ENCODE results near the gene NAV2. TPM values are rescaled to one million over a fixed set of nuclear protein-coding genes. Genes with fewer than 3 reads are reported as not detected.

The NAV2 gene
- total and polyA plus RNA-seq, 2 experiments from 2014 or later, result 26.0 to 45.0 TPM

DNA sequence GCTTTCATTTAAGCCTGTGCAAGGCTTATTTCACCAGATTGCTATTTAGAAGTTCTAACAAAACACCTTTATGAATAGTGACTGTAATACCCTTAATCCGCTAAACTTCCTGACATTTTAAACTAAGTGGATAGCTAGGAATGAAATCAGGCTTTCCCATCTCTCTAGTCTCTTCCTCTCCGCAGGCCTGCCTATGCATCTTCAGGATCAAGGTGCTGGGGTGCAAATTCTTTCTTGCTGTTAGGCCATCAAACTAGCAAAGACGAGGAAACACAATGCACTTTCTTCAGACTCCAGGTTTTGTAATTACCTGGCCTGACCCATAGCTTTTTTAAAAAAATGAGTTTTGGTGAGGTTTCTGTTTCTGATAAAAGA lies 298.2 kb downstream of the NAV2 start:
- Histone ChIP-seq H3F3A (replicated peaks; ENCODE audit: low read depth) (no peaks in the 10 kb centered on the region), H3K36me3 (ENCODE audit: insufficient read depth) (no peaks in the 10 kb centered on the region), H3K79me2 (replicated peaks; ENCODE audit: insufficient read depth) (no peaks in the 10 kb centered on the region; the same call in 1 of the 2 replicates), H4K20me1 (replicated peaks; ENCODE audit: insufficient read depth) (peaks cover 3% of the 10 kb centered on the region; the same call in 1 of the 2 replicates), H2AFZ (no peak overlapping the region), H3K4me3 (no peak overlapping the region), H3K27ac (ENCODE audit: low read depth) (no peak overlapping the region), H3K27me3 (ENCODE audit: insufficient read depth) (no peaks in the 10 kb centered on the region), H3K4me2 (no peak overlapping the region), H3K4me1 (ENCODE audit: insufficient read depth) (peaks cover 35% of the 10 kb centered on the region), H3K9me2 (ENCODE audit: insufficient read depth) (no peaks in the 10 kb centered on the region)
- no peak overlapping the region for H3K27ac Mint-ChIP-seq
- H3K4me3 Mint-ChIP-seq, result no peak overlapping the region
- H3K4me1 Mint-ChIP-seq, result peaks cover 22% of the 10 kb centered on the region
- DNase-seq (ENCODE audit: low spot score) (no peak), ATAC-seq (peak; percentile 44; the same call in 2 of the 3 replicates)
- peaks cover 7% of the 10 kb centered on the region for H3K27me3 Mint-ChIP-seq (ENCODE audit: insufficient read depth, low read depth, poor library complexity)
- H3K36me3 Mint-ChIP-seq (ENCODE audit: low read depth), result 0 out of 3 replicates have a peak, but pooled peaks cover 6% of the 10 kb centered on the region
- no peaks in the 10 kb centered on the region for H3K9me3 Mint-ChIP-seq
- TF ChIP-seq JUNB (IDR thresholded peaks at IDR 0.05; ENCODE audit: unreplicated experiment) (no peak), EZH2phosphoT487 (IDR thresholded peaks at IDR 0.05; ENCODE audit: unreplicated experiment) (no peak), NANOG (IDR thresholded peaks at IDR 0.05; ENCODE audit: borderline replicate concordance) (no peak), STAT1 (IDR thresholded peaks at IDR 0.05; ENCODE audit: unreplicated experiment) (no peak), CREB1 (CRISPR knock-in tag; IDR thresholded peaks at IDR 0.05; ENCODE audit: low read depth) (no peak)
- TF ChIP-seq, protein P1, sequence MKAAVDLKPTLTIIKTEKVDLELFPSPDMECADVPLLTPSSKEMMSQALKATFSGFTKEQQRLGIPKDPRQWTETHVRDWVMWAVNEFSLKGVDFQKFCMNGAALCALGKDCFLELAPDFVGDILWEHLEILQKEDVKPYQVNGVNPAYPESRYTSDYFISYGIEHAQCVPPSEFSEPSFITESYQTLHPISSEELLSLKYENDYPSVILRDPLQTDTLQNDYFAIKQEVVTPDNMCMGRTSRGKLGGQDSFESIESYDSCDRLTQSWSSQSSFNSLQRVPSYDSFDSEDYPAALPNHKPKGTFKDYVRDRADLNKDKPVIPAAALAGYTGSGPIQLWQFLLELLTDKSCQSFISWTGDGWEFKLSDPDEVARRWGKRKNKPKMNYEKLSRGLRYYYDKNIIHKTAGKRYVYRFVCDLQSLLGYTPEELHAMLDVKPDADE (IDR thresholded peaks at IDR 0.05), result no peak

DNA sequence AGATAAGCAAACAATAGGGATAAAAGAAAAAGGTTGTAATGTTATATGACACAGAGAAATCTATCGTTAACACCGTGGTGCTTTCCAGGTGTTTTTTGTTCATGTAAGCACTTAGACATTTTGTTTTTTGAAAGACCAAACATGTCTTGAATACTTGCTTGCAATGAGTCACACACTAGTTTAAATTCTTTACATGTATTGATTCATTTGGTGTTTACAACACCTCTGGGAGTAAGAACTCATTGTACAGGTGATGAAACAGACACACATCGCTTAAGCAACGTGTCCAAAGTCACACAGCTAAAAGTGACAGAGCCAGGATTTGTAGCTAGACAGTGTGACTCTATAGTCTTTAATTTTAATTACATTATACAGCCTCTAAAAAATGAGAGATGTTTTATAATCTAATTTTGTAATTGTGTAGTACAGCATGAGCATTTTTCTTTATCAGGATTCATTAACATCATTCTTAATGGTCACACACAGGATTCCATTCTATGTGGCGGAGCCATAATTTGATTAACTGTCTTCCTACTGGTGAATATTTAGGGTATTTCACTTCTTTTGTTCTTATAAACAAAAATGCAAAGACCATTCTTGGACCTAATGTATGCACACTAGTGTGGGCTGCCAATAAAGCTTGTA lies 298.8 kb downstream of the NAV2 start:
- no peak overlapping the region for H3K27ac Mint-ChIP-seq
- no peak overlapping the region for H3K4me3 ChIP-seq
- H3K27me3 ChIP-seq (ENCODE audit: insufficient read depth), result no peaks in the 10 kb centered on the region
- peaks cover 3% of the 10 kb centered on the region; the same call in 1 of the 2 replicates for H4K20me1 ChIP-seq (replicated peaks; ENCODE audit: insufficient read depth)
- DNase-seq (ENCODE audit: low spot score), result no peak
- H3K79me2 ChIP-seq (replicated peaks; ENCODE audit: insufficient read depth), result no peaks in the 10 kb centered on the region; the same call in 1 of the 2 replicates
- no peak for ATAC-seq
- no peaks in the 10 kb centered on the region for H3K9me2 ChIP-seq (ENCODE audit: insufficient read depth)
- no peak overlapping the region for H3K27ac ChIP-seq (ENCODE audit: low read depth)
- H3K4me2 ChIP-seq, result no peak overlapping the region
- H3K36me3 ChIP-seq (ENCODE audit: insufficient read depth), result no peaks in the 10 kb centered on the region
- H3K4me3 Mint-ChIP-seq, result no peak overlapping the region
- H3K27me3 Mint-ChIP-seq (ENCODE audit: insufficient read depth, low read depth, poor library complexity), result peaks cover 7% of the 10 kb centered on the region
- peaks cover 40% of the 10 kb centered on the region for H3K4me1 ChIP-seq (ENCODE audit: insufficient read depth)
- H3F3A ChIP-seq (replicated peaks; ENCODE audit: low read depth), result no peaks in the 10 kb centered on the region
- H3K4me1 Mint-ChIP-seq, result peaks cover 27% of the 10 kb centered on the region
- H2AFZ ChIP-seq, result no peak overlapping the region
- H3K9me3 Mint-ChIP-seq, result no peaks in the 10 kb centered on the region
- H3K36me3 Mint-ChIP-seq (ENCODE audit: low read depth), result 0 out of 3 replicates have a peak, but pooled peaks cover 6% of the 10 kb centered on the region
- no peak for TF ChIP-seq STAT1 (IDR thresholded peaks at IDR 0.05; ENCODE audit: unreplicated experiment)
- TF ChIP-seq, protein P2, sequence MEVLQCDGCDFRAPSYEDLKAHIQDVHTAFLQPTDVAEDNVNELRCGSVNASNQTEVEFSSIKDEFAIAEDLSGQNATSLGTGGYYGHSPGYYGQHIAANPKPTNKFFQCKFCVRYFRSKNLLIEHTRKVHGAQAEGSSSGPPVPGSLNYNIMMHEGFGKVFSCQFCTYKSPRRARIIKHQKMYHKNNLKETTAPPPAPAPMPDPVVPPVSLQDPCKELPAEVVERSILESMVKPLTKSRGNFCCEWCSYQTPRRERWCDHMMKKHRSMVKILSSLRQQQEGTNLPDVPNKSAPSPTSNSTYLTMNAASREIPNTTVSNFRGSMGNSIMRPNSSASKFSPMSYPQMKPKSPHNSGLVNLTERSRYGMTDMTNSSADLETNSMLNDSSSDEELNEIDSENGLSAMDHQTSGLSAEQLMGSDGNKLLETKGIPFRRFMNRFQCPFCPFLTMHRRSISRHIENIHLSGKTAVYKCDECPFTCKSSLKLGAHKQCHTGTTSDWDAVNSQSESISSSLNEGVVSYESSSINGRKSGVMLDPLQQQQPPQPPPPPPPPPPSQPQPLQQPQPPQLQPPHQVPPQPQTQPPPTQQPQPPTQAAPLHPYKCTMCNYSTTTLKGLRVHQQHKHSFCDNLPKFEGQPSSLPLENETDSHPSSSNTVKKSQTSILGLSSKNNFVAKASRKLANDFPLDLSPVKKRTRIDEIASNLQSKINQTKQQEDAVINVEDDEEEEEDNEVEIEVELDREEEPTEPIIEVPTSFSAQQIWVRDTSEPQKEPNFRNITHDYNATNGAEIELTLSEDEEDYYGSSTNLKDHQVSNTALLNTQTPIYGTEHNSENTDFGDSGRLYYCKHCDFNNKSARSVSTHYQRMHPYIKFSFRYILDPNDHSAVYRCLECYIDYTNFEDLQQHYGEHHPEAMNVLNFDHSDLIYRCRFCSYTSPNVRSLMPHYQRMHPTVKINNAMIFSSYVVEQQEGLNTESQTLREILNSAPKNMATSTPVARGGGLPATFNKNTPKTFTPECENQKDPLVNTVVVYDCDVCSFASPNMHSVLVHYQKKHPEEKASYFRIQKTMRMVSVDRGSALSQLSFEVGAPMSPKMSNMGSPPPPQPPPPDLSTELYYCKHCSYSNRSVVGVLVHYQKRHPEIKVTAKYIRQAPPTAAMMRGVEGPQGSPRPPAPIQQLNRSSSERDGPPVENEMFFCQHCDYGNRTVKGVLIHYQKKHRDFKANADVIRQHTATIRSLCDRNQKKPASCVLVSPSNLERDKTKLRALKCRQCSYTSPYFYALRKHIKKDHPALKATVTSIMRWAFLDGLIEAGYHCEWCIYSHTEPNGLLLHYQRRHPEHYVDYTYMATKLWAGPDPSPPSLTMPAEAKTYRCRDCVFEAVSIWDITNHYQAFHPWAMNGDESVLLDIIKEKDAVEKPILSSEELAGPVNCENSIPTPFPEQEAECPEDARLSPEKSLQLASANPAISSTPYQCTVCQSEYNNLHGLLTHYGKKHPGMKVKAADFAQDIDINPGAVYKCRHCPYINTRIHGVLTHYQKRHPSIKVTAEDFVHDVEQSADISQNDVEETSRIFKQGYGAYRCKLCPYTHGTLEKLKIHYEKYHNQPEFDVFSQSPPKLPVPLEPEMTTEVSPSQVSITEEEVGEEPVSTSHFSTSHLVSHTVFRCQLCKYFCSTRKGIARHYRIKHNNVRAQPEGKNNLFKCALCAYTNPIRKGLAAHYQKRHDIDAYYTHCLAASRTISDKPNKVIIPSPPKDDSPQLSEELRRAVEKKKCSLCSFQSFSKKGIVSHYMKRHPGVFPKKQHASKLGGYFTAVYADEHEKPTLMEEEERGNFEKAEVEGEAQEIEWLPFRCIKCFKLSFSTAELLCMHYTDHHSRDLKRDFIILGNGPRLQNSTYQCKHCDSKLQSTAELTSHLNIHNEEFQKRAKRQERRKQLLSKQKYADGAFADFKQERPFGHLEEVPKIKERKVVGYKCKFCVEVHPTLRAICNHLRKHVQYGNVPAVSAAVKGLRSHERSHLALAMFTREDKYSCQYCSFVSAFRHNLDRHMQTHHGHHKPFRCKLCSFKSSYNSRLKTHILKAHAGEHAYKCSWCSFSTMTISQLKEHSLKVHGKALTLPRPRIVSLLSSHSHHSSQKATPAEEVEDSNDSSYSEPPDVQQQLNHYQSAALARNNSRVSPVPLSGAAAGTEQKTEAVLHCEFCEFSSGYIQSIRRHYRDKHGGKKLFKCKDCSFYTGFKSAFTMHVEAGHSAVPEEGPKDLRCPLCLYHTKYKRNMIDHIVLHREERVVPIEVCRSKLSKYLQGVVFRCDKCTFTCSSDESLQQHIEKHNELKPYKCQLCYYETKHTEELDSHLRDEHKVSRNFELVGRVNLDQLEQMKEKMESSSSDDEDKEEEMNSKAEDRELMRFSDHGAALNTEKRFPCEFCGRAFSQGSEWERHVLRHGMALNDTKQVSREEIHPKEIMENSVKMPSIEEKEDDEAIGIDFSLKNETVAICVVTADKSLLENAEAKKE (CRISPR knock-in tag; IDR thresholded peaks at IDR 0.05), result no peak
- TF ChIP-seq JUNB (IDR thresholded peaks at IDR 0.05; ENCODE audit: unreplicated experiment), result no peak
- TF ChIP-seq, protein P1 (IDR thresholded peaks at IDR 0.05), result no peak
- TF ChIP-seq CREB1 (CRISPR knock-in tag; IDR thresholded peaks at IDR 0.05; ENCODE audit: low read depth), result no peak
- no peak for TF ChIP-seq EZH2 (IDR thresholded peaks at IDR 0.05; ENCODE audit: low read depth, unreplicated experiment)
- TF ChIP-seq EZH2phosphoT487 (IDR thresholded peaks at IDR 0.05; ENCODE audit: unreplicated experiment), result no peak
- no peak for TF ChIP-seq NANOG (IDR thresholded peaks at IDR 0.05; ENCODE audit: borderline replicate concordance)
- no peak for TF ChIP-seq ZNF114 (CRISPR knock-in tag; IDR thresholded peaks at IDR 0.05)

Data from GM23338 (cell line).